Esophagus squamous epithelium (tissue), 4 donors: Measurements from ENCODE around the gene FAM216B.

ENCODE experiments used
- CTCF ChIP-seq, 6 experiments: fragments of 450-650 bp in 4 of 6; fragments of 200-600 bp in 2 of 6; sonication (generic) in 2 of 6; IDR thresholded peaks; one replicate each; pipeline ENCODE4 v1.5.1; 2016 to 2019; ENCODE audit warnings: antibody characterized with exemption in 6 of 6, mild to moderate bottlenecking in 4 of 6, moderate library complexity in 4 of 6
- POLR2A ChIP-seq, 4 donors: fragments of 450-650 bp; IDR thresholded peaks; one replicate each; pipeline ENCODE4 v1.6.1; 2017; ENCODE audit warnings: antibody characterized with exemption in 4 of 4, mild to moderate bottlenecking in 4 of 4, moderate library complexity in 3 of 4

GRCh38 chr13:42786715-42787114, 5.3 kb downstream of the FAM216B start:
- TF ChIP-seq CTCF (IDR thresholded peaks at IDR 0.05), result no peak
- no peak for TF ChIP-seq POLR2A (IDR thresholded peaks at IDR 0.05)
